Endothelial cell of hepatic sinusoid (primary cell): Measurements from ENCODE around the gene NRARP.

ENCODE experiments used
- in situ Hi-C: cut with HindIII; loops from 2 replicates; pipeline ENCODE4 v1.10.0; 2017; ENCODE audit warnings: low sequenced_read_pairs

NRARP gene

DNA sequence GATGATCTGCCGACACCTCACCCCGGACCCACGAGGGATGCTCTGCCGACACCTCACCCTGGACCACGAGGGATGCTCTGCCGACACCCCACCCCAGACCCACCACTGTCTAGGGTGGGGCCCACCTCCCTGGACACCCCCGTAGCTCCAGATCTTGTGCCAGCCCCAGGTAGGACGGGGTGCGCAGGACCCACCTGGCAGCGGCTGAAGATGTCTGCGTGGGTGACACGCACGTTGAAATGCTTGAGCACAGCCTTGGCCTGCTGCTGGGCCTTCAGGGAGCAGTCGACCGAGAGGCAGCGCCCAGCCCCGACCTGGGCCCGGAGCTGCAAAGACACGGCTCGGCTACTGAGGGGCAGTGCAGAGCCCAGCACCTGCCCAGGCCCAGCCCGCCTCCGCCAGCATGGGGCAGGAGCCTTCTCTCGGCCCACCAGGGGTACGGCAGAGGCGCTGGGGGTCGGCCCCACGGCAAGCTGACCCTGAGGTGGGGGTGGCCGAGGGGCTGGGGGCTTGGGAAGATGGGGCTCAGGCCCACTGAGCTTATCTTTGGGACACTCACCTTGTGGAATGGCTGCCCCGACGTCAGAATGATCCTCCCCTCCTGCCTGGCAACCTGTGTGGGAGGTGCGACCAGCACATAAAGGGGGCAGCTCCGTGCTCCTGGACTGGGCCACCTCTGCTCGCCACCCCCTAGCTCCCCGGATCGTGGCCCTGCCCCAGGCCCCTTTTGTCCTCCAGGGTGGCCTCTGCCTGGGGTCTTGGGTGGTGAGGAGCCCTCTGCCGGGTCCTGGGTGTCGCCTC, 21.7 kb upstream of the NRARP start:
- in situ Hi-C loops: no loop called here

- in situ Hi-C loops: no loop called here
Observed at GRCh38 chr9:137321726-137322361, 19.8 kb upstream of the NRARP start.

GRCh38 chr9:137320555-137321384, 18.7 kb upstream of the NRARP start:
- in situ Hi-C loops: no loop called here

DNA sequence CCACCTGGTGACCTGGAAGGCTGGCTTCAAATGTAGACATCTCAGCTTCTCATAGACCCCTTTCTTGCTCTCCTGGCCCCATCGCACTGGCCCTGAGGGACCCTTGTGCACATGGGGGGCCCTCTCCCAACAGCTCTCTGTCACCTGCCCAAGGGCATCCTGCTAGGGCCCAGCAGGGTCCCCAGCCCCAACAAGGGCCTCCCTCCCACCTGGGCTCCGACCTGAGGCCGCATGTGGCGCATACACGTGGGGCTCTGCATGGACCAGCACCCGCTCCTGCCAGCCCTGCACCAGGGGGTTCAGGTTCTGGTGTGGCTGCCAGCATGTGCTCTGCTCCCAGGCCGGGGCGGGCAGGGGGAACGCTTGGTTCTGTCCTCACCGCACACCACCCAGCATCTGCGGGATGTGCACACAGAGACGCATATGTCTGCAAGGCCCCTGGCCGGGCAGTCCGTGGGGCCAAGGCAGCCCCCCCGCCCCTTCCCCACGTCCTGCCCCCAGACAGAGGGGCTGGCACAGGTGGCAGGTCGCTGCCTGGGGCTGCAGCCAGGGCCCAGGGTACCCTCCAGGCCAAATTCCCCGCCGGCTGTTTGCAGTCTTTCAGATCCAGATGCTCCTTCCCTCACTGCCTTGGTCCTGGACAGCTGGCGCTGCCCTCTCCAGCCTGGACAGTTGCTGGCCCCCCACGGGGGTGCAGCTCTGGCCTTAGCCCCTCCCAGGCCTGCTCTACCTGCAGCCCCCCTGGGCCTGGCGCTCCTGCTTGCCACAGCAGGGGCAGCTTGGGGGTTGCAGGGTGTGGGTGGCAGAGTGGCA, 17.9 kb upstream of the NRARP start:
- in situ Hi-C loops: loop anchor here (10.0 kb wide), 1 partner anchor 95 kb away; no protein-coding TSS in a partner anchor

DNA sequence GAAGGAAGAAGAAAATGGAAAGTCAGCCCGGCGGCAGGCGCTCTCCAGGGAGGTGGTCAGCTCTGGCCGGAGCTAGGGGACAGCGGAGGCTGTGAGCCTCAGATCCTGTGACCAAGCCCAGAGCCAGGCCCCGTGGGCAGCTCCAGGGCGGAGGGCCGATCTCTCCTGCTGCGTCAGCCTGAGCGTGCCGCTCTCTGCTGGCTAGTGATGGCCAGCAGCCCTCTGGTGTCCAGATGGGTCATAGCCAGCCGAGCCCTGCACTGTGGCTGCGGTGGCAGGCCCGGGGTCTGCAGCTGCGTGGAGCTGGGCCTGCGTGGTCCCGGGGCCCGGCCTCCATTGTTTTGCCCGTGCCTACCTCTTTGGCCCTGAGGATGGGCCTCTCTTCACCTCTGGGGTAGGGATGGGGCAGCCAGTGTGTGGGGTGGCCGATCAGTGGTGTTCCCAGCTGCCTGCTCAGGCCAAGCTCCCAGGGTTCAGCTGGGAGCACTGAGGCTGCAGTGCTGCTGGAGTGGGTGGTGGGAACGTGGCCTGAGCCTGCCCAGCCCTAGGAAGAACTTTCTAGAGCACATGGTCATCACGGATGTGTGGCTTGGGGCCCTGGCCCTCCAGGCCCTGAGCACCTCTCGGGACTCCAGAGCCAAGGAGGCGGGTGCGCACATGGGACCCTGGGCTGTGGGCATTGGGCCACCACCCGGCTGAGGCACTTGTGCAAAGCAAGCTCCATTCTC, 17.1 kb upstream of the NRARP start:
- in situ Hi-C loops: loop anchor here (10.0 kb wide), 1 partner anchor 96 kb away; no protein-coding TSS in a partner anchor

DNA sequence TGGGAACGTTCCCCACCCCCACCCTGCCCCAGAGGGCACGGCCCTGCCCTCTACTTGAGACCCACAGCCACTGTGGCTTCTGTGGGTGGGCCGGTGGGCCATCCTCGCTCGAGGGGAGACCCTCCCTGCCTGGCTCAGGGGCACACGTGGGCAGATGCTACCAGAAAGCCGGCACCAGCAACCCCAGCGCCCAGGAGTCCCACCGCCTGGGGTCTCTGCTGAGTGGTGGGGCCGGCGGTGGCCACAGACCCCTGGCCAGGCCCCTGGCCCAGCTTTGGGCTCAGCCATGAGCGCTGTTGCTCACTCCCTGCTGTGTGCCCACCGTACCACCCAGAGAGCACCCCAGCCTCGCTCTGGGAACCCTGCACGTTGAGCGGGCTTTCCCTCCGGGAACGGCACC, 16.5 kb upstream of the NRARP start:
- in situ Hi-C loops: loop anchor here (10.0 kb wide), 1 partner anchor 96 kb away; no protein-coding TSS in a partner anchor

- in situ Hi-C loops: loop anchor here (10.0 kb wide), 1 partner anchor 97 kb away; no protein-coding TSS in a partner anchor
Observed at GRCh38 chr9:137317718-137318511, 15.8 kb upstream of the NRARP start.

GRCh38 chr9:137317021-137317717, 15.1 kb upstream of the NRARP start:
- in situ Hi-C loops: loop anchor here (10.0 kb wide), 1 partner anchor 98 kb away; no protein-coding TSS in a partner anchor

GRCh38 chr9:137316012-137316981, 14.2 kb upstream of the NRARP start:
- in situ Hi-C loops: loop anchor here (10.0 kb wide), 1 partner anchor 99 kb away; no protein-coding TSS in a partner anchor

- in situ Hi-C loops: loop anchor here (10.0 kb wide), 1 partner anchor 99 kb away; no protein-coding TSS in a partner anchor
Observed at GRCh38 chr9:137315581-137316011, 13.5 kb upstream of the NRARP start.

GRCh38 chr9:137314561-137315560, 12.8 kb upstream of the NRARP start:
- in situ Hi-C loops: loop anchor here (10.0 kb wide), 1 partner anchor 100 kb away; no protein-coding TSS in a partner anchor

DNA sequence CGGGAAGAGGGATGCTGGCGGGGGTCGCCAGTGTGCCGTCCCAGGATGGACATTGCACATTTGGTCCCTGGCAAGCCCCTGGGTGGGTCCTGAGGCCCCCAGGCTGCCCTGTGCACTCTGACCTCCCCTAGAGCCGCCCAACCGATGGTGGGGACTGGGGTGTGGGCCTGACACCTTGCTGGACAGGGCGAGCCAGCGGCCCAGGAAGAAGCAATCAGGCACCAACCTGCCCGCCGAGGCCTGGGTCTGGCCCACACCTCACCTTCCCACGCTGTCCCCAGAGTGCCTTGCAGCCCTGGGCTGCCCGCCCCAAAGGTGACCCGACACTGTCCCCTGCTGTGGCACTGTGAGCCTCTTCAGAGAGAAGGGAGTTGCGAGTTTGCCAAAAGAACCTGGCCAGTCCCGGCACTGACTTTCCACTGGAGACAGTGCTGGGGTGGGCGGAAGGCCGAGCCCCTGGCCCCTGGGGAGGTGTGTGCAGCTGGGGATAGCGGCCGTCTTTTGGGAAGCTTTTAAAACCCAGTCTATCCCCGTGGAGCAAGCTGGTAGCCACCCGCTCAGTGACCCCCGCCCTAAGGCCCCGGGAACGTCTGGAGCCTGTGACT, 12.0 kb upstream of the NRARP start:
- in situ Hi-C loops: loop anchor here (10.0 kb wide), 1 partner anchor 101 kb away; no protein-coding TSS in a partner anchor

DNA sequence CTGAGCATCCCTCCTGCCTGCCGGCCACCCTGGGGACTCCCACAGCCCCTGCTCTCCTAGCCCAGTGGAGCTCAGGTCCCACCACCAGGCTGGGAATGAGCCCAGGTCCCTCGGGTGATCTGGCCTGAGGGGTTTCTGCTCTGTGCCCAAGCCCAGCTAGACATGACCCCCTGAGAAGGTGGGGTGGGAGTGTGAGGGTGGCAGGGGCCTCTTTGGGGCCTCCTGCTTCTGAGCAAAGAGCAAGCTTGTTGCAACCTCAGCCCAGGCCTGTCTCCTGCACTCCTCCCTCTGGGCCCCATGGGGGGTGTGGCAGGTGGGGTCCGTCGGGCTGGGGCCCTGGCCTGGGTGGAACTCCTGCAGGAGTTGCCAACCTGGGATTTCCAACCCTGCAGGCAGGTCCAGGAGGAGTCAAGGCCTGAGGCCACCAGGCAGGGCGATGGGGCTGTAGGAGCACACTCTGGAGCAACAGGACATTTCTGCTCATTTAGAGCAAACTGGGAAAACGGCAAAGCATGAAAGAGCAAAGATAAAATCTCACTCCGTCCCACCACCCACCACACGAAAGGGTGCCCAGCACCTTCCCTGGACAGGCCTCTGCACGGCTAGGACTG, 11.4 kb upstream of the NRARP start:
- in situ Hi-C loops: loop anchor here (10.0 kb wide), 1 partner anchor 101 kb away; no protein-coding TSS in a partner anchor

DNA sequence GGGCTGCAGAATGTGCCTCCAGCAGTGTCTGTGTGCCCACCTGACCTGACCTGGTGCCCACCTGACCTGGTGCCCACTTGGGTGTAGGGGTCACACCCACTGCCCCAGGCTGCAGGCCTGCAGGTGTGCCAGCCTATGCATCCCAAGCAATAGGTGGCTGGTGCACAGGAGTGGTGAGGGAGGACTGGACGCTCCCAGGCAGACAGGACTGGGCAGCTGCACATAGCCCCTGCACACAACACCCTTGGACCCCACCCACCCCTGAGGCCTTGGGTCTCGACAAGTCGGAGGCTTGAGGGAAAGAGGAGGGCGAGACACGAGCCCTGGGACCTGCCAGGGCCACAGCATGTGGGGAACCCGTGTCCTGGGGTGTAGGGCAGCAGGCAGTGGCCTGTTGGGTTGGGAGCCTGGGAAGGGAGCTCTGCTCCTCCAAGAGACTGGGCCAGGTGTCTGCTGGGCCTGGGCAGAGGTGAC, 10.8 kb upstream of the NRARP start:
- in situ Hi-C loops: loop anchor here (10.0 kb wide), 1 partner anchor 102 kb away; no protein-coding TSS in a partner anchor
